ENCODE results near the gene LPP.

LPP gene

DNA sequence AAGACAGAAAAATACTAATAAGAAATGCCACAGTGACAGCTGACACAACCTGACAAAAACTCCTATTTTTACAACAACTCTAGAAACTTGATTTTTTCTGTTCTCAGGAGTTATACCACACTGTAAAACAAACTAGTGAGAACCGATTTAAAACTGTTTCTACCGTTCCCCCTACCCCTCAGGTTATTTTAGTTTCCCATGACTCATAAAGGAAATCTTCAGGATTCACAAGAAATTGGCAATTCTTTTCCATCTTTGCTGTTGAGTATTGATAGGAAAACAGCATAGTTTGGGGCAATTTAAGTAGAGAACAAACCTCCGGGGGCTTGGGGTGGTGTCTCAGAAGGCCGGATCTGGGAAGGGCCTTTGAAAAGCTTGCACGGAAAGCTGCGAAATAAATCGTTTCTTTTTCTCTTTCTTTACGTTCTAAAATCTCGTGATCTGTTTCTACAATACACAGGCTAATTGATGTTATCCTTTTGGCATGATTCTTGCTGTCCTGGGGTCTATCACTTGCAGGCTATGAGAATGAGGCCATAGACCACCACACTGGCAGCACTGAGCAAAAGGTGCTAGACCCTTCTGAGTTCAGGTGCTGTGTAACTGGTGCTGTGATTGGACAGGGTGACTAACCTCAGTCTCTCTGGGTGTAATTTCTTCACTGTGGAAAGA is 89.3 kb downstream of the LPP start:
- TF ChIP-seq POLR2AphosphoS5 (IDR thresholded peaks at IDR 0.05; ENCODE audit: low read depth) (no peak), SPI1 (IDR thresholded peaks at IDR 0.05; ENCODE audit: borderline replicate concordance, low read depth) (no peak), GABPA (IDR thresholded peaks at IDR 0.05; ENCODE audit: low read depth) (no peak)
- TF ChIP-seq, protein P1, sequence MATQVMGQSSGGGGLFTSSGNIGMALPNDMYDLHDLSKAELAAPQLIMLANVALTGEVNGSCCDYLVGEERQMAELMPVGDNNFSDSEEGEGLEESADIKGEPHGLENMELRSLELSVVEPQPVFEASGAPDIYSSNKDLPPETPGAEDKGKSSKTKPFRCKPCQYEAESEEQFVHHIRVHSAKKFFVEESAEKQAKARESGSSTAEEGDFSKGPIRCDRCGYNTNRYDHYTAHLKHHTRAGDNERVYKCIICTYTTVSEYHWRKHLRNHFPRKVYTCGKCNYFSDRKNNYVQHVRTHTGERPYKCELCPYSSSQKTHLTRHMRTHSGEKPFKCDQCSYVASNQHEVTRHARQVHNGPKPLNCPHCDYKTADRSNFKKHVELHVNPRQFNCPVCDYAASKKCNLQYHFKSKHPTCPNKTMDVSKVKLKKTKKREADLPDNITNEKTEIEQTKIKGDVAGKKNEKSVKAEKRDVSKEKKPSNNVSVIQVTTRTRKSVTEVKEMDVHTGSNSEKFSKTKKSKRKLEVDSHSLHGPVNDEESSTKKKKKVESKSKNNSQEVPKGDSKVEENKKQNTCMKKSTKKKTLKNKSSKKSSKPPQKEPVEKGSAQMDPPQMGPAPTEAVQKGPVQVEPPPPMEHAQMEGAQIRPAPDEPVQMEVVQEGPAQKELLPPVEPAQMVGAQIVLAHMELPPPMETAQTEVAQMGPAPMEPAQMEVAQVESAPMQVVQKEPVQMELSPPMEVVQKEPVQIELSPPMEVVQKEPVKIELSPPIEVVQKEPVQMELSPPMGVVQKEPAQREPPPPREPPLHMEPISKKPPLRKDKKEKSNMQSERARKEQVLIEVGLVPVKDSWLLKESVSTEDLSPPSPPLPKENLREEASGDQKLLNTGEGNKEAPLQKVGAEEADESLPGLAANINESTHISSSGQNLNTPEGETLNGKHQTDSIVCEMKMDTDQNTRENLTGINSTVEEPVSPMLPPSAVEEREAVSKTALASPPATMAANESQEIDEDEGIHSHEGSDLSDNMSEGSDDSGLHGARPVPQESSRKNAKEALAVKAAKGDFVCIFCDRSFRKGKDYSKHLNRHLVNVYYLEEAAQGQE (IDR thresholded peaks at IDR 0.05; ENCODE audit: insufficient replicate concordance, low read depth) = no peak
- TF ChIP-seq, protein P2, sequence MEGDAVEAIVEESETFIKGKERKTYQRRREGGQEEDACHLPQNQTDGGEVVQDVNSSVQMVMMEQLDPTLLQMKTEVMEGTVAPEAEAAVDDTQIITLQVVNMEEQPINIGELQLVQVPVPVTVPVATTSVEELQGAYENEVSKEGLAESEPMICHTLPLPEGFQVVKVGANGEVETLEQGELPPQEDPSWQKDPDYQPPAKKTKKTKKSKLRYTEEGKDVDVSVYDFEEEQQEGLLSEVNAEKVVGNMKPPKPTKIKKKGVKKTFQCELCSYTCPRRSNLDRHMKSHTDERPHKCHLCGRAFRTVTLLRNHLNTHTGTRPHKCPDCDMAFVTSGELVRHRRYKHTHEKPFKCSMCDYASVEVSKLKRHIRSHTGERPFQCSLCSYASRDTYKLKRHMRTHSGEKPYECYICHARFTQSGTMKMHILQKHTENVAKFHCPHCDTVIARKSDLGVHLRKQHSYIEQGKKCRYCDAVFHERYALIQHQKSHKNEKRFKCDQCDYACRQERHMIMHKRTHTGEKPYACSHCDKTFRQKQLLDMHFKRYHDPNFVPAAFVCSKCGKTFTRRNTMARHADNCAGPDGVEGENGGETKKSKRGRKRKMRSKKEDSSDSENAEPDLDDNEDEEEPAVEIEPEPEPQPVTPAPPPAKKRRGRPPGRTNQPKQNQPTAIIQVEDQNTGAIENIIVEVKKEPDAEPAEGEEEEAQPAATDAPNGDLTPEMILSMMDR (IDR thresholded peaks at IDR 0.05; ENCODE audit: insufficient read depth, low read length) = no peak
- Histone ChIP-seq H3K27me3 (ENCODE audit: insufficient read depth, poor library complexity, severe bottlenecking) (no peaks in the 10 kb centered on the region), H3K4me3 (replicated peaks; ENCODE audit: insufficient read depth, low read length) (no peak overlapping the region), H3K27ac (replicated peaks) (no peak overlapping the region)
- no peak for DNase-seq (ENCODE audit: low read depth in 1 of 2, low spot score in 1 of 2)

DNA sequence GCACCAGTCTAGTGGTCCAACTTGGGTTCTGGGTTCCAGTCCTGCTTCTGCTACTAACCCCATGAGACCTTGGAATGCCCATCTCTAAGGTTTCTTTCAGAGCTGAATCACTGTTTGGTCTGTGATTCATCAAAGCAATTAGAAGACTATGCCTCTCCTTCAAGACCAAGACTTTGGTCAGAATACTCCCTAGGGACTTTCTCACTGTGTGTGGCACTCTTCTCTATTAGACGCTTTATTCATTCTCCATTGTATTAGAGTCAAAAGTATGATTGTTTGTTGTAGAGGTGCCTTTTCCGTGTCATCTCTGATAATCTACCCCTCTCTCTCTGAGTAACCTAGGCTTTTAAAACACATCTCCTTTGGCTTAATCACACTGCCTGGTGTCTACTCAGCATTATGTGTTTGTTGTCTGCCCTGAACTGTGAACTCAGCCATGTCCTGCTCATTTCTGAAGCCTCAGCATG is 90.5 kb downstream of the LPP start:
- DNase-seq (ENCODE audit: low read depth in 1 of 2, low spot score in 1 of 2) = no peak
- Histone ChIP-seq H3K4me3 (replicated peaks; ENCODE audit: insufficient read depth, low read length) (no peak overlapping the region), H3K27ac (replicated peaks) (no peak overlapping the region), H3K27me3 (ENCODE audit: insufficient read depth, poor library complexity, severe bottlenecking) (no peaks in the 10 kb centered on the region)
- TF ChIP-seq GABPA (IDR thresholded peaks at IDR 0.05; ENCODE audit: low read depth) = no peak
- TF ChIP-seq, protein P1 (IDR thresholded peaks at IDR 0.05; ENCODE audit: insufficient replicate concordance, low read depth) = no peak
- no peak for TF ChIP-seq SPI1 (IDR thresholded peaks at IDR 0.05; ENCODE audit: borderline replicate concordance, low read depth)

DNA sequence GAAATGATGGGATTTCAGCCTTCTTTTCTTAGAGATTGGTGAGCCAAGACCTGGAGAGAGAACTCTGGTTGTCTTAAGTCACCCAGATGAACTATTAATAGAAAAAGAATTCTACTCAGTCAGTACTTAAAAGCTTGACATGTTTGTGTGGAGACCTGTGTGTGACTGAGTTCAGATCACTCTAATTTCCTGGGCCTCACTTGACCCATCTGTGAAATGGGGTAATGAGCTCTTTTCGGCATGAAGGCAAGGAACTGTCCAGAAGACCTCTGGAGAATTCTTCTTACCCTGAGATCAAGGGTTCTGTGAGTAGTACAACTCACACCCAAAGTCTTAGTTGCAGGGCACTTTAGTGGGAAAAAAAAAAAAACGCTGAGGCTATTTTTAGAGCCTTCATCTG is 92.9 kb downstream of the LPP start:
- Histone ChIP-seq H3K4me3 (replicated peaks; ENCODE audit: insufficient read depth, low read length) (no peak overlapping the region), H3K27ac (replicated peaks) (no peak overlapping the region), H3K27me3 (ENCODE audit: insufficient read depth, poor library complexity, severe bottlenecking) (no peaks in the 10 kb centered on the region)
- DNase-seq (ENCODE audit: low read depth in 1 of 2, low spot score in 1 of 2) = no peak
- TF ChIP-seq POLR2AphosphoS5 (IDR thresholded peaks at IDR 0.05; ENCODE audit: low read depth) (no peak), SPI1 (IDR thresholded peaks at IDR 0.05; ENCODE audit: borderline replicate concordance, low read depth) (no peak), GABPA (IDR thresholded peaks at IDR 0.05; ENCODE audit: low read depth) (no peak)
- TF ChIP-seq, protein P1 (IDR thresholded peaks at IDR 0.05; ENCODE audit: insufficient replicate concordance, low read depth) = no peak
- TF ChIP-seq, protein P2 (IDR thresholded peaks at IDR 0.05; ENCODE audit: insufficient read depth, low read length) = no peak
